Fibroblast of pulmonary artery (primary cell): ENCODE measurements around the gene FBXO45.
"Not testable (repeated sequence)": the region's sequence is repeated elsewhere in the genome, so short reads cannot be mapped to it uniquely, and the experiment has no call there.

Experiments used
- DNase-seq: peaks from one replicate; pipeline ENCODE4 v3.0.0-alpha.2; 2010; ENCODE audit warnings: low read depth
- H3K4me3 ChIP-seq: replicated peaks from 2 replicates; pipeline ENCODE4 v1.5.1; 2011; ENCODE audit warnings: low read depth, mild to moderate bottlenecking, control low read depth, low read length, moderate library complexity
- CTCF ChIP-seq: IDR thresholded peaks from 2 replicates; pipeline ENCODE4 v1.5.1; 2011; ENCODE audit warnings: mild to moderate bottlenecking, control low read depth, low read length, inconsistent platforms; ENCODE audit errors: missing control alignments

Gene FBXO45

DNA sequence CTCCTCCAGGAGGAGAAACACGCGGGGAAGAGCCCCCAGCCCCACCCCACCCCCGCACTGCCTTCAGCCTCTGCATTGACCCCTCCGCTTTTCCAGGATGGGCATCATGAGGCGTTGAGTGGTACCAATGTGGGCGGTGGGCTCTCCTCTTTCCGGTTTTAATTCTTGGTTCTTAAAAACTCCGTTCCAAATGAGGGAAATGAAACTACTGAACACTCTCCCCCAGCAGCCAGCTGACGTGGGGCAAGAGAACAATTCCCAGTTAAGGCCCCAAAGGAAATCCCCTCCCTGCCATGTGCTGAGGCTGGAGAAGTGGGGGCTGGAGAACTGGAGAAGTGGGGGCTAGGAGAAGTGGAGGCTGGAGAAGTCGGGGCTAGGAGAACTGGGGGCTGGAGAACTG lies 65.8 kb downstream of the FBXO45 start:
- TF ChIP-seq CTCF, result no peak
- no peak overlapping the region for H3K4me3 ChIP-seq
- no peak for DNase-seq

GRCh38 chr3:196634829-196635228 lies 66.4 kb downstream of the FBXO45 start:
- no peak for DNase-seq
- TF ChIP-seq CTCF, result no peak
- no peak overlapping the region for H3K4me3 ChIP-seq

- TF ChIP-seq CTCF, result no peak
- no peak for DNase-seq
- no peak overlapping the region for H3K4me3 ChIP-seq
Observed at GRCh38 chr3:196636369-196637349, 68.2 kb downstream of the FBXO45 start.

GRCh38 chr3:196637941-196638340 lies 69.5 kb downstream of the FBXO45 start:
- not testable (repeated sequence) for DNase-seq, H3K4me3 ChIP-seq
